K562 (cell line): Measurements from ENCODE around the gene CLCN6. TPM values are rescaled to one million over a fixed set of nuclear protein-coding genes. Genes with fewer than 3 reads are reported as not detected.

Source experiments
- C11orf30 ChIP-seq: fragments of 450-650 bp; IDR thresholded peaks from 2 replicates; pipeline ENCODE4 v1.6.1; 2016; ENCODE audit warnings: low read depth, mild to moderate bottlenecking
- CBFA2T2 ChIP-seq: fragments of 450-650 bp; conservative IDR thresholded peaks from 2 replicates; pipeline ENCODE4 v1.6.1; 2017; ENCODE audit warnings: mild to moderate bottlenecking
- E2F3 ChIP-seq: fragments of 250-450 bp; sonication (Bioruptor Pico); IDR thresholded peaks from 2 replicates; pipeline ENCODE4 v1.4.0; 2020; ENCODE audit warnings: mild to moderate bottlenecking
- EHMT2 ChIP-seq: fragments of 450-650 bp; IDR thresholded peaks from 2 replicates; pipeline ENCODE4 v1.6.1; 2018; ENCODE audit warnings: antibody characterized with exemption
- ETS2 ChIP-seq: IDR thresholded peaks from 2 replicates; pipeline ENCODE4 v1.6.1; 2016; ENCODE audit warnings: borderline replicate concordance, missing genetic modification characterization, mild to moderate bottlenecking, moderate library complexity, missing compliant biosample characterization; ENCODE audit not compliant: poor library complexity, severe bottlenecking
- GABPA ChIP-seq: fragments of 200-800 bp; sonication (Bioruptor generic); conservative IDR thresholded peaks from 2 replicates; pipeline ENCODE4 v1.6.1; 2016; ENCODE audit warnings: low read depth, missing genetic modification characterization, missing compliant biosample characterization
- GABPB1 ChIP-seq: sonication (generic); formaldehyde crosslinking; IDR thresholded peaks from 2 replicates; pipeline ENCODE4 v1.8.0; 2022; ENCODE audit warnings: mild to moderate bottlenecking, missing genetic modification reagents
- HDAC3 ChIP-seq: fragments of 450-650 bp; IDR thresholded peaks from 2 replicates; pipeline ENCODE4 v1.6.1; 2018; ENCODE audit warnings: borderline replicate concordance, mild to moderate bottlenecking, moderate library complexity; ENCODE audit not compliant: partially characterized antibody
- HDGF ChIP-seq: fragments of 450-650 bp; IDR thresholded peaks from 2 replicates; pipeline ENCODE4 v1.6.1; 2016
- MAFK ChIP-seq: IDR thresholded peaks from 2 replicates; pipeline ENCODE4 v1.6.1; 2011; ENCODE audit warnings: low read length, improper control_type of control experiment
- MTF1 ChIP-seq: fragments of 250-450 bp; sonication (Bioruptor Pico); IDR thresholded peaks from 2 replicates; pipeline ENCODE4 v1.9.0; 2021; ENCODE audit warnings: moderate library complexity, mild to moderate bottlenecking, inconsistent platforms, borderline replicate concordance
- NBN ChIP-seq: fragments of 450-650 bp; IDR thresholded peaks from 2 replicates; pipeline ENCODE4 v1.6.1; 2016; ENCODE audit warnings: low read depth, mild to moderate bottlenecking
- NFIX ChIP-seq: fragments of 250-450 bp; sonication (Bioruptor Pico); IDR thresholded peaks from 2 replicates; pipeline ENCODE4 v1.4.0; 2020; ENCODE audit warnings: low read depth, mild to moderate bottlenecking, moderate library complexity
- NR2F6 ChIP-seq: fragments of 450-650 bp; formaldehyde crosslinking; IDR thresholded peaks from 2 replicates; pipeline ENCODE4 v1.4.0; 2020; ENCODE audit warnings: mild to moderate bottlenecking
- POLR3G ChIP-seq: IDR thresholded peaks from 2 replicates; pipeline ENCODE4 v1.6.1; 2011; ENCODE audit not compliant: insufficient read length, insufficient replicate concordance; ENCODE audit errors: extremely low read depth
- PTRF ChIP-seq: fragments of 450-650 bp; IDR thresholded peaks from 2 replicates; pipeline ENCODE4 v1.6.1; 2016; ENCODE audit warnings: mild to moderate bottlenecking, missing genetic modification characterization, missing compliant biosample characterization
- SMAD1 ChIP-seq: fragments of 150-350 bp; IDR thresholded peaks from 2 replicates; pipeline ENCODE4 v1.6.1; 2014; ENCODE audit warnings: low read length, low read depth; ENCODE audit not compliant: partially characterized antibody
- SMAD4 ChIP-seq: fragments of 250-450 bp; sonication (Bioruptor Pico); conservative IDR thresholded peaks from 2 replicates; pipeline ENCODE4 v1.8.0; 2021; ENCODE audit warnings: inconsistent platforms, mild to moderate bottlenecking, moderate library complexity
- SP1 ChIP-seq: sonication (generic); formaldehyde crosslinking; IDR thresholded peaks from 2 replicates; pipeline ENCODE4 v1.8.1; 2022; ENCODE audit warnings: mild to moderate bottlenecking, missing genetic modification reagents
- ZNF12 ChIP-seq: sonication (generic); formaldehyde crosslinking; IDR thresholded peaks from 2 replicates; pipeline ENCODE4 v1.4.0; 2020; ENCODE audit warnings: mild to moderate bottlenecking, missing genetic modification reagents
- ZNF507 ChIP-seq: conservative IDR thresholded peaks from 2 replicates; pipeline ENCODE4 v1.6.1; 2017; ENCODE audit warnings: missing genetic modification characterization, missing compliant biosample characterization
- ZNF766 ChIP-seq: fragments of 200-800 bp; sonication (Bioruptor generic); conservative IDR thresholded peaks from 2 replicates; pipeline ENCODE4 v1.6.1; 2016; ENCODE audit warnings: missing genetic modification characterization, missing compliant biosample characterization
- polyA plus RNA-seq, 8 experiments: library from polyadenylated mRNA; depleted of rRNA in 4 of 8; stranded (reverse) in 5 of 8; unstranded in 3 of 8; fragments of >200 nt; fragmentation: Nextera tagmentation in 2 of 8; fragmentation: Illumina TruSeq in 1 of 8; extraction: Ambion mirVana in 2 of 8; extraction: Trizol in 1 of 8; gene quantifications; 2 replicates each; pipeline versions ENCODE4 v1.2.1 to v1.2.3, GENCODE V29; 2011 to 2014; ENCODE audit warnings: inconsistent platforms in 1 of 8, missing spikeins in 1 of 8
- total RNA-seq, 7 experiments: library from RNA; depleted of rRNA in 6 of 7; stranded (reverse); fragments of >200 nt in 6 of 7; fragmentation: Illumina TruSeq in 2 of 7; extraction: Trizol in 2 of 7; gene quantifications; 2 replicates each; pipeline versions ENCODE4 v1.2.1 to v1.2.3, GENCODE V29; 2011 to 2021; ENCODE audit warnings: low replicate concordance in 1 of 7
- TF ChIP-seq, protein P1 (sequence below): sonication (generic); formaldehyde crosslinking; IDR thresholded peaks from 2 replicates; pipeline ENCODE4 v1.8.0; 2022; ENCODE audit warnings: mild to moderate bottlenecking, missing genetic modification reagents
- TF ChIP-seq, protein P2 (sequence below): fragments of 250-450 bp; sonication (Bioruptor Pico); IDR thresholded peaks from 2 replicates; pipeline ENCODE4 v1.4.0; 2020; ENCODE audit warnings: mild to moderate bottlenecking, moderate library complexity, borderline replicate concordance

The CLCN6 gene
- total and polyA plus RNA-seq, 9 of the 15 experiments (the other 6 are each of a cell fraction or from before 2014, with no cell fraction given), result 2.0 to 21.8 (median 13.6) TPM

DNA sequence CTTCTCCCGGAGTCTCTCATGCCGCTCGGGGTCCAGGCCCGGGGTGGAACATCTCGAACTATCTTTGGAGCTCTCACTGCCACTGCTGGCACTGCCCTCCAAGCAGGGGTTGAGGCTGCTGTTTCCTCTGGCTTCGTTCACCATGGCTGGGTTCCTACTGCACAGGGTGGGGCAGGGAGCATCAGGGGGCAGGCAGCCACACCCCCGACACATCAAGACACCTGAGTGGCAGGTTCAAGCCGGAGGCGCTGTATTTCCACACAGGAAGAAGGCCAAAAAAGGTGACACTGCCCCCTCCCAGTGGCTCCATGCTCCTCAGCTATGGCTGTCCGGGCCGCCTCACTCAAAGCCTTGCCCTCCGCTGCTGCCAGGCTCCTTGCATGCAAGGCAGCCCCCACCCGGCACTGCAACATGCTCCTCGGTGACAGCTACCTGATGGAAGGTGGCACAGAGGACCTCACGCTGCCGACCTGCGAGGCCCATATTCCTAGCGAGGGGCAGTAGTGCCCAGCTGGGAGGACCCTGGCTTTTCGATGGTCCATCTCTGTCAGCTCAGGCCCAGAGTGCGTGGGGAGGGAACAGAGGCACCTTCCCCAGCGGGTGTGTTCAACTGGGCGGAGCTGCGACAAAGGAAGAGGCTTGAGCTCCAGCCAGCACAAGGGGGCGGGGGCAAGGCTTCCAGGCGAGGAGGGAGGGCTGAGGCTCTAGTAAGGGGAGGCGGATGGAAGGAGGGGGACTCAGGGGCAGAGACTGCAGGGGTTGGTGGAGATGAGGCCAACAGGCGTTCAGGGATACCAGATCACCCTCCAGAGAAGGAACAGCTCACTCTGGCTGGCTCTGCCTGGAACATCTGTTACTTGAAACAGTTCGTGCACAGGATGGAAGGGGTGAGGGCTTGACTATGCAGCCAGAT is 2.8 kb upstream of the CLCN6 start (continued):
- TF ChIP-seq E2F3 (CRISPR knock-in tag) (0 out of 2 replicates have a peak, but pooled peaks have one; percentile 17), ZNF766 (CRISPR knock-in tag) (no peak), GABPB1 (CRISPR knock-in tag) (peak; percentile 17), ZNF12 (no peak), POLR3G (no peak), NR2F6 (CRISPR knock-in tag) (peak; percentile 56; the same call in 1 of the 2 replicates), PTRF (tag) (no peak), HDAC3 (no peak), MTF1 (CRISPR knock-in tag) (no peak), CBFA2T2 (no peak), SMAD4 (CRISPR knock-in tag) (no peak; the same call in none of the 2 replicates), NBN (peak; percentile 10; the same call in 1 of the 2 replicates), C11orf30 (no peak), NFIX (CRISPR knock-in tag) (no peak), SP1 (CRISPR knock-in tag) (peak; percentile 88), SMAD1 (peak; percentile 16), EHMT2 (no peak), ETS2 (no peak), GABPA (no peak), HDGF (peak; percentile 92), MAFK (no peak; the same call in 1 of the 2 replicates), ZNF507 (tag) (no peak)
- TF ChIP-seq, protein P1, sequence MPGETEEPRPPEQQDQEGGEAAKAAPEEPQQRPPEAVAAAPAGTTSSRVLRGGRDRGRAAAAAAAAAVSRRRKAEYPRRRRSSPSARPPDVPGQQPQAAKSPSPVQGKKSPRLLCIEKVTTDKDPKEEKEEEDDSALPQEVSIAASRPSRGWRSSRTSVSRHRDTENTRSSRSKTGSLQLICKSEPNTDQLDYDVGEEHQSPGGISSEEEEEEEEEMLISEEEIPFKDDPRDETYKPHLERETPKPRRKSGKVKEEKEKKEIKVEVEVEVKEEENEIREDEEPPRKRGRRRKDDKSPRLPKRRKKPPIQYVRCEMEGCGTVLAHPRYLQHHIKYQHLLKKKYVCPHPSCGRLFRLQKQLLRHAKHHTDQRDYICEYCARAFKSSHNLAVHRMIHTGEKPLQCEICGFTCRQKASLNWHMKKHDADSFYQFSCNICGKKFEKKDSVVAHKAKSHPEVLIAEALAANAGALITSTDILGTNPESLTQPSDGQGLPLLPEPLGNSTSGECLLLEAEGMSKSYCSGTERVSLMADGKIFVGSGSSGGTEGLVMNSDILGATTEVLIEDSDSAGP (CRISPR knock-in tag), result 0 out of 2 replicates have a peak, but pooled peaks have one; percentile 52
- TF ChIP-seq, protein P2, sequence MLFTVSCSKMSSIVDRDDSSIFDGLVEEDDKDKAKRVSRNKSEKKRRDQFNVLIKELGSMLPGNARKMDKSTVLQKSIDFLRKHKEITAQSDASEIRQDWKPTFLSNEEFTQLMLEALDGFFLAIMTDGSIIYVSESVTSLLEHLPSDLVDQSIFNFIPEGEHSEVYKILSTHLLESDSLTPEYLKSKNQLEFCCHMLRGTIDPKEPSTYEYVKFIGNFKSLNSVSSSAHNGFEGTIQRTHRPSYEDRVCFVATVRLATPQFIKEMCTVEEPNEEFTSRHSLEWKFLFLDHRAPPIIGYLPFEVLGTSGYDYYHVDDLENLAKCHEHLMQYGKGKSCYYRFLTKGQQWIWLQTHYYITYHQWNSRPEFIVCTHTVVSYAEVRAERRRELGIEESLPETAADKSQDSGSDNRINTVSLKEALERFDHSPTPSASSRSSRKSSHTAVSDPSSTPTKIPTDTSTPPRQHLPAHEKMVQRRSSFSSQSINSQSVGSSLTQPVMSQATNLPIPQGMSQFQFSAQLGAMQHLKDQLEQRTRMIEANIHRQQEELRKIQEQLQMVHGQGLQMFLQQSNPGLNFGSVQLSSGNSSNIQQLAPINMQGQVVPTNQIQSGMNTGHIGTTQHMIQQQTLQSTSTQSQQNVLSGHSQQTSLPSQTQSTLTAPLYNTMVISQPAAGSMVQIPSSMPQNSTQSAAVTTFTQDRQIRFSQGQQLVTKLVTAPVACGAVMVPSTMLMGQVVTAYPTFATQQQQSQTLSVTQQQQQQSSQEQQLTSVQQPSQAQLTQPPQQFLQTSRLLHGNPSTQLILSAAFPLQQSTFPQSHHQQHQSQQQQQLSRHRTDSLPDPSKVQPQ (CRISPR knock-in tag), result no peak
